ENCODE data around the gene ABCD1.
"Not testable (repeated sequence)": the region's sequence is repeated elsewhere in the genome, so short reads cannot be mapped to it uniquely, and the experiment has no call there.

Gene ABCD1

DNA sequence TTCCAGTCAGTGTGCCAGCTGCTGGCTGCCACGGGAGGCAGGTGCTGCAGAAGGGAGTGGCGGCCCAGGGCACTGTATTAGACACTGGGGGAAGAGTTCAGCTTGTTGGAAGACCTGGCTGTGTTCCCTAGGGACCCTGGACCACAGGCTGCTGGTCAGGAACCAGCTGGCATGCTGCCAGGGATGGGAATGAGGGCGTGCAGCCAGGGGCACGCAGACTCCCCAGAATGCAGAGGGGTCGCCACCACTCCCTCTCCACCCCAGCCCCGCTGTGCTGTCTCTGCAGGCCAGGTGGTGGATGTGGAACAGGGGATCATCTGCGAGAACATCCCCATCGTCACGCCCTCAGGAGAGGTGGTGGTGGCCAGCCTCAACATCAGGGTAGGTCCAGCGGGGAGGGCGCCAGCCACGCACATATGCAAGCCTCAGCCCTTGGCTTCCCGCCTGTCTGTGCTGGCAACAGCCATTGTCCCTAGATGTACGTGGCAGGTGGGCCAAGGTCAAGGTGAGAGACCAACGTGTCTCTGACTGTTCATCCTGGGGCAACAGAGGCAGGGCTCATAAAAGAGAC, 12.3 kb downstream of the ABCD1 start:
- H3K4me3 ChIP-seq (ENCODE audit: control insufficient read depth, low read depth, low read length), result no peak overlapping the region

DNA sequence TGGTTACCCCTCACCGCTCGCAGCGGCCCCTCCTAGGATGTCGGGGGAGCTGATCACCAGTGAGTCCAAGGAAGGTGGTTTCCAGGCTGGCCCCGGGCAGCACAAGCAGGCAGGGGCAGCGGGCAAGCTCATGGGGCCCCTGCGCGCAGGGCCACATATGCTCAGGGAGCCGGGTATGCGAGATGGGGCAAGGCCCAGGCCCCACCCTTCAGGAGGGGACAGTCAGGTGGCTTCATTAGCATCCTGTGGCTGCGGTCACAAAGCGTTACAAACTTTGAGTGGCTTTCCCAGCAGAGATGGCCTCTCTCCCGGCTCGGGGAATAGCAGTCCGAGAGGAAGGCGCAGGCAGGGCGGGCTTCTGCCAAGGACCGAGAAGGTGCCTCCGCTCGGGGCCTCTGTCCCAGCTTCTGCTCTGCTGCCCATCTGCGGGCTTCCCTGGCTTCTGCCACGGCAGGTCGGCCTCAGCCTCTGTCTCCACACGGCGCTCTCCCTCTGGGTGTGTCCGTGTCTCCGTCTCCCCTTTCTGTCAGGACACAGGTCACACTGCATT, 13.5 kb downstream of the ABCD1 start:
- TF ChIP-seq, protein P1, sequence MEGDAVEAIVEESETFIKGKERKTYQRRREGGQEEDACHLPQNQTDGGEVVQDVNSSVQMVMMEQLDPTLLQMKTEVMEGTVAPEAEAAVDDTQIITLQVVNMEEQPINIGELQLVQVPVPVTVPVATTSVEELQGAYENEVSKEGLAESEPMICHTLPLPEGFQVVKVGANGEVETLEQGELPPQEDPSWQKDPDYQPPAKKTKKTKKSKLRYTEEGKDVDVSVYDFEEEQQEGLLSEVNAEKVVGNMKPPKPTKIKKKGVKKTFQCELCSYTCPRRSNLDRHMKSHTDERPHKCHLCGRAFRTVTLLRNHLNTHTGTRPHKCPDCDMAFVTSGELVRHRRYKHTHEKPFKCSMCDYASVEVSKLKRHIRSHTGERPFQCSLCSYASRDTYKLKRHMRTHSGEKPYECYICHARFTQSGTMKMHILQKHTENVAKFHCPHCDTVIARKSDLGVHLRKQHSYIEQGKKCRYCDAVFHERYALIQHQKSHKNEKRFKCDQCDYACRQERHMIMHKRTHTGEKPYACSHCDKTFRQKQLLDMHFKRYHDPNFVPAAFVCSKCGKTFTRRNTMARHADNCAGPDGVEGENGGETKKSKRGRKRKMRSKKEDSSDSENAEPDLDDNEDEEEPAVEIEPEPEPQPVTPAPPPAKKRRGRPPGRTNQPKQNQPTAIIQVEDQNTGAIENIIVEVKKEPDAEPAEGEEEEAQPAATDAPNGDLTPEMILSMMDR (conservative IDR thresholded peaks at IDR 0.05; ENCODE audit: control insufficient read depth, insufficient read depth, low read depth, low read length), result no peak
- DNase-seq (ENCODE audit: low read depth), result no peak
- no peak overlapping the region for H3K4me3 ChIP-seq (ENCODE audit: control insufficient read depth, low read depth, low read length)

More for the DNA sequence above, 12.3 kb downstream of the ABCD1 start:
- no peak for DNase-seq (ENCODE audit: low read depth)
- TF ChIP-seq, protein P1 (conservative IDR thresholded peaks at IDR 0.05; ENCODE audit: control insufficient read depth, insufficient read depth, low read depth, low read length), result no peak

DNA sequence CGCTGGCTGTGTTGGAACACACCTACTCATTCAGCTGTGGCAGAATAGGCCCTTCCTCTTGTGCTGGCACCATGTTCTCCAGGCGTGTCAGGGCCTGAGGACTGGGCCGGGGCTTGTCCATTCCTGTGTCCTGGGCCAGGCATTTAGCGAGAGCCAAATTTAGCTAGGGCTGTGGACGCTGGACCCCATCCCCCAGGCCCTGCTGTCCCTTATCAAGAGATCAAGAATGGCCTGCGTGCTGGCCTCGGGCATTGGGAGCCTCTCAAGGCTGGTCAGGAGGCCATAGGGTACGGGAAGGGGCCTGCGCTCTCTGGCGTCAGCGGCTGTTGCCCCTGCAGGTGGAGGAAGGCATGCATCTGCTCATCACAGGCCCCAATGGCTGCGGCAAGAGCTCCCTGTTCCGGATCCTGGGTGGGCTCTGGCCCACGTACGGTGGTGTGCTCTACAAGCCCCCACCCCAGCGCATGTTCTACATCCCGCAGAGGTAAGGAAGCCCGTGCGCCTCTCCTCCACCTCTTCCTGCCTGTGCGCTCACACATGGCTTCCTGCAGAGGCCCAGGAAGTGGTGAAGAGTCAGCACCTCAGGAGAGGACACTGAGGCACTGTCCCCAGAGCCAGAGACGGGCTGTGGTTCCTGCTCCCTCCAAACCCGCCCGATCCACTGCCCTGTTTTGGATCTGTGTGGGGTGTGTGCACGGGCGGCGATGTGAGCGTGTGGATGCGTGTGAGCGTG, 15.3 kb downstream of the ABCD1 start:
- no peak for DNase-seq (ENCODE audit: low read depth)
- no peak overlapping the region for H3K4me3 ChIP-seq (ENCODE audit: control insufficient read depth, low read depth, low read length)
- TF ChIP-seq, protein P1 (conservative IDR thresholded peaks at IDR 0.05; ENCODE audit: control insufficient read depth, insufficient read depth, low read depth, low read length), result no peak

DNA sequence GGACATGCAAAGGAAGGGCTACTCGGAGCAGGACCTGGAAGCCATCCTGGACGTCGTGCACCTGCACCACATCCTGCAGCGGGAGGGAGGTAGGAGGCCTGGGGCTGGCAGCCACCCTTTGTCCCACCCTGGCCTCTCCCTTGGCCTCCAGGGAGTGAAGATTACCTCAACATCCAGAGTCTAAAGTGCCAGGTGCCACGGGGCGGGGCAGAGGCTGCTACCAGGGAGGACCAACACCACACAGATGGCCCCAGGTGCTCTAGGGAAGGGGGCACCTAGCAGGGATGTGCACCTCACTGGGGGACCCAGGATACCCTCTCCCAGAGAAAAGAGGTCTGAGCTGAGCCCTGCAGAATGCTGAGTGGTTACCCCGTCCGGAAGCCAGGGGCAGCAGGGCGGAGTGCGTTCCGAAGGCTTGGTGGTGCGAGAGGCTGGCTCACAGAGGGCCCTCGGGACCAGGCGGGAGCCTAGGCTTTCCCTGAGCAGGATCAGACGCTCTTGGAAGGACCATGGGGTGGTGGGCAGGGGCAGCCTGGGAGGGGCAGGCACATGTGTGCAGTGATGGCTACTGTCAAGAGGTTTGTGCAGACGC, 16.1 kb downstream of the ABCD1 start:
- no peak overlapping the region for H3K4me3 ChIP-seq (ENCODE audit: control insufficient read depth, low read depth, low read length)
- TF ChIP-seq, protein P1 (conservative IDR thresholded peaks at IDR 0.05; ENCODE audit: control insufficient read depth, insufficient read depth, low read depth, low read length), result no peak
- DNase-seq (ENCODE audit: low read depth), result no peak

DNA sequence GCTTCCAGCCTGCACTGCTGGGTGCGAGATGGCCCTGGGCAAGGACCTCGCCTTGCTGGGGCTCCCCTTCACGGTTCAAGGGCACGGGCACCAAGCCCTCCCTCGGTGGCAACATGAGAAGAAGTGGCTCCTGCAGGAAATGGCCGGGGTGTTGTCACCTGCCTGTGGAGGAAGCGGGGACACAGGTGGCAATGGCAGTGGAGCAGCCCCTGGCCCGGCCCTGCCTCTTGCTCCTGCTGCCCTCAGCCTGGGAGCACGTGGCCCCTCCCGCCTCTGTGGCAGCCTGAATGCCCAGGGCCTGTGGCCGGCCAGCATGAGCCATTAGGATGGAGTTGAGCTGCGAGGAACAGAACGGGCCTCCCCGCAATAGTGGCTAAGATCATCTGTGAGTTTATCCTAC, 16.8 kb downstream of the ABCD1 start:
- TF ChIP-seq, protein P1 (conservative IDR thresholded peaks at IDR 0.05; ENCODE audit: control insufficient read depth, insufficient read depth, low read depth, low read length), result no peak
- DNase-seq (ENCODE audit: low read depth), result no peak
- no peak overlapping the region for H3K4me3 ChIP-seq (ENCODE audit: control insufficient read depth, low read depth, low read length)

DNA sequence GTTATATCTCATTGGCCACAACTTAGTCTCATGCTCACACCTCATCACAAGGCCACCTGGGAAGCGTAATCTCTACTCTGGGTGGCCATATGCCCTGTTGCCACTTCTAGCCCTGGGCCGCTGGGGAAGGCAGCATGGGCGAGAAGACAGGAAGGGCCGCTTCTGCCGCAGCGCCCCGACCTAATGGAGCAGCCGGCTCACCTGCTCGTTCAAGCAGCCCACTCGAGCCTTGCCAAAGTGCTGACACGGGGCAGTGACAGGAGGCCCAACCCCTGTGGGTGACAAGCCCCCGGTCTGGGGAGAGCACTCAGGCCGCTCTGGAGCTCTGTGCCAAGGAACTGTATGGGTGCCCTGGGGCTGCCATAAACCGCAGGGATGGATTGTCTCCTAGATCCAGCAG, 17.5 kb downstream of the ABCD1 start:
- not testable (repeated sequence) for DNase-seq (ENCODE audit: low read depth); H3K4me3 ChIP-seq (ENCODE audit: control insufficient read depth, low read depth, low read length)

DNA sequence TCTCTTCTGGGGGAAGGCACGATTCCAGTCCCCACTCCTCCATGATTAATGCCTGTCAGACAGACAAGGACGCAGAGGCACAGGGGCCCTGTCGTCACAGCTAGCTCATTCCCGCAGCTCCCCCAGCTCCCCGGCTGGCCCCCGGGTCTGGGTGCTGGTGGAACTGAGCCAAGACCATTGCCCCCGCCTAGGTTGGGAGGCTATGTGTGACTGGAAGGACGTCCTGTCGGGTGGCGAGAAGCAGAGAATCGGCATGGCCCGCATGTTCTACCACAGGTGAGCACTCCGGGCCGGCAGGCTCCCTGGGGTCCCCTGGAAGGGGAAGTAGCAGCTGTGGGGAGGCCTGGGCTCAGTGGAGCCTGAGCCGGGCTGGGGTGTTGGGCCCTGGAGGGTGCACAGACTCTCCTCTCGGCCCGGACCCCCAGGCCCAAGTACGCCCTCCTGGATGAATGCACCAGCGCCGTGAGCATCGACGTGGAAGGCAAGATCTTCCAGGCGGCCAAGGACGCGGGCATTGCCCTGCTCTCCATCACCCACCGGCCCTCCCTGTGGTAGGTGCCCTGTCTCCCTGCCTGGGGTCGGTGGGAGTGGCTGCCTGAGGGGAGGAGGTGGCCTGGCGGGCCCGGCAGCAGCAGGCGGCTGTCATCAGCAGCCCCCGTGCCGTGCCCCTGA, 18.3 kb downstream of the ABCD1 start:
- not testable (repeated sequence) for DNase-seq (ENCODE audit: low read depth); H3K4me3 ChIP-seq (ENCODE audit: control insufficient read depth, low read depth, low read length)

DNA sequence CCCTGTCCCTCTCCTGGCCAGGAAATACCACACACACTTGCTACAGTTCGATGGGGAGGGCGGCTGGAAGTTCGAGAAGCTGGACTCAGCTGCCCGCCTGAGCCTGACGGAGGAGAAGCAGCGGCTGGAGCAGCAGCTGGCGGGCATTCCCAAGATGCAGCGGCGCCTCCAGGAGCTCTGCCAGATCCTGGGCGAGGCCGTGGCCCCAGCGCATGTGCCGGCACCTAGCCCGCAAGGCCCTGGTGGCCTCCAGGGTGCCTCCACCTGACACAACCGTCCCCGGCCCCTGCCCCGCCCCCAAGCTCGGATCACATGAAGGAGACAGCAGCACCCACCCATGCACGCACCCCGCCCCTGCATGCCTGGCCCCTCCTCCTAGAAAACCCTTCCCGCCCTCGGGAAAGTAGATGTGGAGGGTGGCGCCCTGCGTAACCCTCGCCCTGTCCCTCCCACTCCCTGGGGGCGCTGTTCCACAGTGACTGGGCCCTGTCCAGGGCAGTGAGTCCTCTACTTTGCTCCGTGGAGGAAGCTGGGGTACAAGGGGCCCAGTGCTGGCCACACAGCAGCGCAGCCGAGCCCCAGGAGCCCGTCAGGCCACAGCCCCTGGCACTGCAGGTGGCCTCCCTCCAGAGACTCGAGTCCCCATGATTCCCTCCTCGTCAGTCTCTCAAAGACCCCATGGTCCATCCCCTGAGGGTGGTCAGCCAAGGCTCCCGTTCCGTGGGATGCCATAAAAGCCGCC, 19.0 kb downstream of the ABCD1 start:
- not testable (repeated sequence) for H3K4me3 ChIP-seq (ENCODE audit: control insufficient read depth, low read depth, low read length)
- peak; percentile 31 for DNase-seq (ENCODE audit: low read depth)

Measured in fibroblast of mammary gland (primary cell).